Measurements from ENCODE around the gene TFRC.

- TF ChIP-seq, protein P1, sequence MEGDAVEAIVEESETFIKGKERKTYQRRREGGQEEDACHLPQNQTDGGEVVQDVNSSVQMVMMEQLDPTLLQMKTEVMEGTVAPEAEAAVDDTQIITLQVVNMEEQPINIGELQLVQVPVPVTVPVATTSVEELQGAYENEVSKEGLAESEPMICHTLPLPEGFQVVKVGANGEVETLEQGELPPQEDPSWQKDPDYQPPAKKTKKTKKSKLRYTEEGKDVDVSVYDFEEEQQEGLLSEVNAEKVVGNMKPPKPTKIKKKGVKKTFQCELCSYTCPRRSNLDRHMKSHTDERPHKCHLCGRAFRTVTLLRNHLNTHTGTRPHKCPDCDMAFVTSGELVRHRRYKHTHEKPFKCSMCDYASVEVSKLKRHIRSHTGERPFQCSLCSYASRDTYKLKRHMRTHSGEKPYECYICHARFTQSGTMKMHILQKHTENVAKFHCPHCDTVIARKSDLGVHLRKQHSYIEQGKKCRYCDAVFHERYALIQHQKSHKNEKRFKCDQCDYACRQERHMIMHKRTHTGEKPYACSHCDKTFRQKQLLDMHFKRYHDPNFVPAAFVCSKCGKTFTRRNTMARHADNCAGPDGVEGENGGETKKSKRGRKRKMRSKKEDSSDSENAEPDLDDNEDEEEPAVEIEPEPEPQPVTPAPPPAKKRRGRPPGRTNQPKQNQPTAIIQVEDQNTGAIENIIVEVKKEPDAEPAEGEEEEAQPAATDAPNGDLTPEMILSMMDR (conservative IDR thresholded peaks at IDR 0.05 in 1 of 2, IDR thresholded peaks at IDR 0.05 in 1 of 2; ENCODE audit: extremely low read depth in 1 of 2, insufficient read depth in 1 of 2, low read depth in 1 of 2, low read length in 2 of 2), result no peak
- TF ChIP-seq EZH2 (IDR thresholded peaks at IDR 0.05; ENCODE audit: borderline replicate concordance, low read length), result no peak
Measured at GRCh38 chr3:196063049-196063448, 18.8 kb downstream of the TFRC start.
